ENCODE measurements around the gene RPL22. TPM values are rescaled to one million over a fixed set of nuclear protein-coding genes. Genes with fewer than 3 reads are reported as not detected.

Gene RPL22
- polyA plus RNA-seq, 3 donors, result 62.6 to 97.2 (median 65.6) TPM

DNA sequence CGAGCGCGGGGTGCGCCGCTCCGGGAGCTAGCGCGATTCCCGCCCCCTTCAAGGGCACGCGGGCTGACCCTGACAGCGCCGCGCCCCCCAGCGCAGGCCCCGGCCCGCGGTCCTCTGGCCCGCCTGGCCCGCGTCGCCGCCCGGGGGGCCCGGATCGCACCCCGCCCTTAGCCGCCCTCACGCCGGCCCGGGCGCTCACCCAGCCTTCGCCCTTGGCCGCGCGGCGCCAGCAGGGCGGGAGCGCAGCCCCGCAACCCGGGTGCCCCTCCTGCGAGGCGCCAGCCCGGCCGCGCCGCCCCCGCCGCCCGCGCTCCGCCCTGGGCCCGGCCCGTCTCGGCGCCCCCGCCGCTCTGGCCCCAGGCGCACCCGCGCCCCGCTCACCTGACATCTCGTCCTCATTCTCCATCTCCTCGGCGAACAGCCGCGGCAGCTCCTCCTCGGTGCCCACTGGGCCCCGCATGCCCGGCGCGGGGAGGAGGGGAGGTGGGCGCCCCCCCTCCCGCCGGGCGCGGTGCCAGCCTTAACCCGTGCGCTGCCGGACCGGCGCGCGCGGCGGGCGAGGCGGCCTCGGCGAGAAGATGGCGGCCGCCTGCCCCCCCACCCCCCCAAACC lies 19.7 kb downstream of the RPL22 start:
- Histone ChIP-seq H3K4me3 (replicated peaks in 1 of 3; ENCODE audit: low read depth in 2 of 3, low read length in 3 of 3) (no peak overlapping the region), H3K27ac (ENCODE audit: low read depth in 1 of 2, low read length in 2 of 2) (no peak overlapping the region), H3K36me3 (replicated peaks in 1 of 2; ENCODE audit: control insufficient read depth in 1 of 2, insufficient read depth in 2 of 2, low read length in 2 of 2) (no peaks in the 10 kb centered on the region), H3K27me3 (ENCODE audit: control insufficient read depth in 2 of 2, insufficient read depth in 2 of 2, low read length in 2 of 2) (peaks cover 15 to 61% of the 10 kb centered on the region in 2 donors), H2AFZ (ENCODE audit: insufficient read depth, low read depth, low read length, poor library complexity, severe bottlenecking) (no peak overlapping the region), H3K9ac (ENCODE audit: insufficient read depth, low read length, poor library complexity, severe bottlenecking) (no peak overlapping the region), H3K4me2 (replicated peaks; ENCODE audit: extremely low read depth, low read length, poor library complexity, severe bottlenecking) (no peak overlapping the region), H3K9me3 (replicated peaks in 1 of 2; ENCODE audit: control insufficient read depth in 1 of 2, insufficient read depth in 1 of 2, low read length in 2 of 2) (peaks cover 0 to 7% of the 10 kb centered on the region in 2 donors), H4K20me1 (ENCODE audit: insufficient read depth, low read length) (peaks cover 13% of the 10 kb centered on the region), H3K79me2 (ENCODE audit: insufficient read depth, low read length) (no peaks in the 10 kb centered on the region), H3K4me1 (ENCODE audit: control insufficient read depth in 1 of 2, insufficient read depth in 2 of 2, low read length in 2 of 2) (peaks cover 0 to 3% of the 10 kb centered on the region in 2 donors)
- H3K27me3 Mint-ChIP-seq (ENCODE audit: low read depth in 3 of 3), result peaks cover 46 to 65% (median 49%) of the 10 kb centered on the region in 3 donors
- 2% methylated on average over 68 of the region's 92 CpGs for WGBS (ENCODE audit: insufficient coverage)
- H3K4me1 Mint-ChIP-seq, result peaks cover 20% of the 10 kb centered on the region
- peaks cover 6 to 8% of the 10 kb centered on the region in 2 donors for H3K36me3 Mint-ChIP-seq
- H3K9me3 Mint-ChIP-seq, result peaks cover 0 to 14% (median 8%) of the 10 kb centered on the region in 7 donors
- TF ChIP-seq, protein P1, sequence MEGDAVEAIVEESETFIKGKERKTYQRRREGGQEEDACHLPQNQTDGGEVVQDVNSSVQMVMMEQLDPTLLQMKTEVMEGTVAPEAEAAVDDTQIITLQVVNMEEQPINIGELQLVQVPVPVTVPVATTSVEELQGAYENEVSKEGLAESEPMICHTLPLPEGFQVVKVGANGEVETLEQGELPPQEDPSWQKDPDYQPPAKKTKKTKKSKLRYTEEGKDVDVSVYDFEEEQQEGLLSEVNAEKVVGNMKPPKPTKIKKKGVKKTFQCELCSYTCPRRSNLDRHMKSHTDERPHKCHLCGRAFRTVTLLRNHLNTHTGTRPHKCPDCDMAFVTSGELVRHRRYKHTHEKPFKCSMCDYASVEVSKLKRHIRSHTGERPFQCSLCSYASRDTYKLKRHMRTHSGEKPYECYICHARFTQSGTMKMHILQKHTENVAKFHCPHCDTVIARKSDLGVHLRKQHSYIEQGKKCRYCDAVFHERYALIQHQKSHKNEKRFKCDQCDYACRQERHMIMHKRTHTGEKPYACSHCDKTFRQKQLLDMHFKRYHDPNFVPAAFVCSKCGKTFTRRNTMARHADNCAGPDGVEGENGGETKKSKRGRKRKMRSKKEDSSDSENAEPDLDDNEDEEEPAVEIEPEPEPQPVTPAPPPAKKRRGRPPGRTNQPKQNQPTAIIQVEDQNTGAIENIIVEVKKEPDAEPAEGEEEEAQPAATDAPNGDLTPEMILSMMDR (IDR thresholded peaks at IDR 0.05), result no peak
- no peak for DNase-seq
- no peak overlapping the region for H3K4me3 Mint-ChIP-seq
- intact Hi-C loops (cut with micrococcal nuclease), result no loop called here
- no peak overlapping the region for H3K27ac Mint-ChIP-seq

DNA sequence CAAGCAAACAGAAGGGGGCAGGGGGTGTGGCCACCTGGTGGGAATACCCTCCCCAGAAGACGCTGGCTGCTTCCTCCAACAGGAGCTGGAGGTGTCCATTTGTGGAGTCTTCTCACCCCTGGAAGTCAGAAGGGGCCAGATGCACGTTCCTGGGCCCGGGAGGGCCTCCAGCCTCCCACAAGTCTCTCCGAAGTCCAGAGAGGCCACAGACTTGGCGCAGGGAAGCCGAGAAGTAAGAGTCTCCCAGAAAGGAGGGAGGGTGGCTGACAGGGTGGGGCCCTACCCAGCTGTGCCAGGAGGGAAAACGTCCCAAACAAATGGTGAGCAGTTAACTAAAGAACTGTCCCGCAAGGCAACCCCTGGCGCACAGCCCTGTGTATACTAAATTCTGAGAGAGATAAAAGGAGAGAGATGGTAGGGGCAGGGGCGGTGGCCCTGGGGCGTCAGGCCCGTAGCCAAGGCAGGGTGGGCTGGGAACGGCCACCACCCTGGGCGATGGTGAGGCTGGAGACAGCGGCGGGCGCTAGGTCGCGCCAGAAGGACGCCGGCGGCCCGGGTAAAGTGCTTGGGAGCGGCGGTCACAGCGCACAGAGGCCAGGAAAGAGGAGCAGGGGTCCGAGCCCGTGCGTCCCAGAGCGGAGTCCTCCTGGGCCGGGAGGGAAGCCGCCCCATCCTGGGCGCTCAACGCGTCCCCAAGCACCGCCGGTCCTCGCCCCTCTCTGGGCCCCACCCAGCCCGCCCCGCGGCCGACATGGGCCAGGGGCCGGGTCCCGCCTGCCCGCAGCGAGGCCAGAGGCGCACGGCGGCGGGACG lies 20.4 kb downstream of the RPL22 start:
- no peaks in the 10 kb centered on the region for H3K36me3 ChIP-seq (replicated peaks in 1 of 2; ENCODE audit: control insufficient read depth in 1 of 2, insufficient read depth in 2 of 2, low read length in 2 of 2)
- Mint-ChIP-seq H3K4me3 (peak overlapping the region in 1 of 2 donors; percentile 78), H3K36me3 (peaks cover 3% of the 10 kb centered on the region in 2 donors), H3K9me3 (peaks cover 0 to 14% (median 8%) of the 10 kb centered on the region in 7 donors), H3K4me1 (peaks cover 13% of the 10 kb centered on the region), H3K27ac (no peak overlapping the region), H3K27me3 (ENCODE audit: low read depth in 3 of 3) (peaks cover 46 to 65% (median 49%) of the 10 kb centered on the region in 3 donors)
- peaks cover 15 to 61% of the 10 kb centered on the region in 2 donors for H3K27me3 ChIP-seq (ENCODE audit: control insufficient read depth in 2 of 2, insufficient read depth in 2 of 2, low read length in 2 of 2)
- H3K4me1 ChIP-seq (ENCODE audit: control insufficient read depth in 1 of 2, insufficient read depth in 2 of 2, low read length in 2 of 2), result no peaks in the 10 kb centered on the region
- H4K20me1 ChIP-seq (ENCODE audit: insufficient read depth, low read length), result peaks cover 6% of the 10 kb centered on the region
- TF ChIP-seq, protein P1 (IDR thresholded peaks at IDR 0.05), result no peak
- no peak overlapping the region for H3K9ac ChIP-seq (ENCODE audit: insufficient read depth, low read length, poor library complexity, severe bottlenecking)
- no peak overlapping the region for H2AFZ ChIP-seq (ENCODE audit: insufficient read depth, low read depth, low read length, poor library complexity, severe bottlenecking)
- 4% methylated on average over 49 of the region's 51 CpGs for WGBS (ENCODE audit: insufficient coverage)
- no peak overlapping the region for H3K27ac ChIP-seq (ENCODE audit: low read depth in 1 of 2, low read length in 2 of 2)
- DNase-seq, result no peak
- intact Hi-C loops (cut with micrococcal nuclease), result no loop called here
- no peak overlapping the region for H3K4me2 ChIP-seq (replicated peaks; ENCODE audit: extremely low read depth, low read length, poor library complexity, severe bottlenecking)
- H3K9me3 ChIP-seq (replicated peaks in 1 of 2; ENCODE audit: control insufficient read depth in 1 of 2, insufficient read depth in 1 of 2, low read length in 2 of 2), result peaks cover 0 to 7% of the 10 kb centered on the region in 2 donors
- H3K79me2 ChIP-seq (ENCODE audit: insufficient read depth, low read length), result no peaks in the 10 kb centered on the region
- H3K4me3 ChIP-seq (replicated peaks in 1 of 3; ENCODE audit: low read depth in 2 of 3, low read length in 3 of 3), result no peak overlapping the region
